ENCODE data around the gene CYS1.
"Not testable (repeated sequence)": the region's sequence is repeated elsewhere in the genome, so short reads cannot be mapped to it uniquely, and the experiment has no call there.

CYS1 gene

GRCh38 chr2:10109311-10109710, 29.1 kb upstream of the CYS1 start:
- TF ChIP-seq CTCF (IDR thresholded peaks at IDR 0.05; ENCODE audit: borderline replicate concordance, control extremely low read depth, extremely low read depth, insufficient read depth, missing control alignments), result no peak
- no peak for DNase-seq (ENCODE audit: low spot score)
- in situ Hi-C loops (cut with MboI; ENCODE audit: low sequenced_read_pairs, unreplicated experiment), result no loop called here

- DNase-seq (ENCODE audit: low spot score); in situ Hi-C loops (cut with MboI; ENCODE audit: low sequenced_read_pairs, unreplicated experiment): not testable (repeated sequence)
Measured at GRCh38 chr2:10104906-10105305, 24.7 kb upstream of the CYS1 start.

- in situ Hi-C loops (cut with MboI; ENCODE audit: low sequenced_read_pairs, unreplicated experiment), result no loop called here
- TF ChIP-seq CTCF (IDR thresholded peaks at IDR 0.05; ENCODE audit: borderline replicate concordance, control extremely low read depth, extremely low read depth, insufficient read depth, missing control alignments), result no peak
- DNase-seq (ENCODE audit: low spot score), result no peak
Measured at GRCh38 chr2:10103179-10103578, 23.0 kb upstream of the CYS1 start.

- no peak for DNase-seq (ENCODE audit: low spot score)
- in situ Hi-C loops (cut with MboI; ENCODE audit: low sequenced_read_pairs, unreplicated experiment), result no loop called here
- no peak for TF ChIP-seq CTCF (IDR thresholded peaks at IDR 0.05; ENCODE audit: borderline replicate concordance, control extremely low read depth, extremely low read depth, insufficient read depth, missing control alignments)
Measured at GRCh38 chr2:10101491-10101890, 21.3 kb upstream of the CYS1 start.

- TF ChIP-seq CTCF (IDR thresholded peaks at IDR 0.05; ENCODE audit: borderline replicate concordance, control extremely low read depth, extremely low read depth, insufficient read depth, missing control alignments), result peak; percentile 78
- DNase-seq (ENCODE audit: low spot score), result peak; percentile 81
- in situ Hi-C loops (cut with MboI; ENCODE audit: low sequenced_read_pairs, unreplicated experiment), result no loop called here
Measured at GRCh38 chr2:10097352-10098148, 17.3 kb upstream of the CYS1 start.

- no peak for TF ChIP-seq CTCF (IDR thresholded peaks at IDR 0.05; ENCODE audit: borderline replicate concordance, control extremely low read depth, extremely low read depth, insufficient read depth, missing control alignments)
- DNase-seq (ENCODE audit: low spot score), result no peak
- in situ Hi-C loops (cut with MboI; ENCODE audit: low sequenced_read_pairs, unreplicated experiment), result no loop called here
Measured at GRCh38 chr2:10096641-10097040, 16.4 kb upstream of the CYS1 start.

GRCh38 chr2:10095175-10095574, 15.0 kb upstream of the CYS1 start:
- in situ Hi-C loops (cut with MboI; ENCODE audit: low sequenced_read_pairs, unreplicated experiment), result no loop called here

More at GRCh38 chr2:10095175-10095574, 15.0 kb upstream of the CYS1 start:
- no peak for DNase-seq (ENCODE audit: low spot score)
- TF ChIP-seq CTCF (IDR thresholded peaks at IDR 0.05; ENCODE audit: borderline replicate concordance, control extremely low read depth, extremely low read depth, insufficient read depth, missing control alignments), result no peak
